ENCODE measurements around the gene DEFB116.
"Not testable (repeated sequence)": the region's sequence is repeated elsewhere in the genome, so short reads cannot be mapped to it uniquely, and the experiment has no call there.

DEFB116 gene, protein sequence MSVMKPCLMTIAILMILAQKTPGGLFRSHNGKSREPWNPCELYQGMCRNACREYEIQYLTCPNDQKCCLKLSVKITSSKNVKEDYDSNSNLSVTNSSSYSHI

GRCh38 chr20:31308535-31309162 is at the start of gene DEFB116:
DEFB116 (minus strand) TSS chr20:31308585; CDS start chr20:31308585, 0 bp downstream.
- DNase-seq, result no peak

DNA sequence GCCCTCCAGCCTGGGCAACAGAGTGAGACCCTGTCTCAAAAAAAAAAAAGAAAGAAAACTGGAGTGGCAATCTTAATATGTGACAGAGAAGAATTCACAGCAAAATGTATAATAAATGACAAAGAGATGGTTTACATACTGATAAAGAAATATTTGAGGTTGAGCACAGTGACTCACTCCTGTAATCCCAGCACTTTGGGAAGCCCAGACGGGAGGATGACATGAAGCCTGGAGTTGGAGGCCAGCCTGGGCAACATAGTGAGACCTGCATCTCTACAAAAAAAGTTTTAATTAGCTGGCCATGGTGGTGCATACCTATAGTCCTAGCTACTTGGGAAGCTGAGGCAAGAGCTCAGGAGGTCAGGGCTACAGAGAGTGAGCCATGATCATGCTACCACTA is 47.6 kb upstream of the DEFB116 start:
- DNase-seq, result no peak

- no peak for DNase-seq
Observed at GRCh38 chr20:31341470-31341869, 33.1 kb upstream of the DEFB116 start.

- DNase-seq, result no peak
Observed at GRCh38 chr20:31330893-31331292, 22.5 kb upstream of the DEFB116 start.

- no peak for DNase-seq
Observed at GRCh38 chr20:31322504-31322903, 14.1 kb upstream of the DEFB116 start.

- DNase-seq, result not testable (repeated sequence)
Observed at GRCh38 chr20:31284964-31285363, 23.4 kb downstream of the DEFB116 start.

GRCh38 chr20:31278178-31278577 is 30.2 kb downstream of the DEFB116 start:
- DNase-seq, result no peak

DNA sequence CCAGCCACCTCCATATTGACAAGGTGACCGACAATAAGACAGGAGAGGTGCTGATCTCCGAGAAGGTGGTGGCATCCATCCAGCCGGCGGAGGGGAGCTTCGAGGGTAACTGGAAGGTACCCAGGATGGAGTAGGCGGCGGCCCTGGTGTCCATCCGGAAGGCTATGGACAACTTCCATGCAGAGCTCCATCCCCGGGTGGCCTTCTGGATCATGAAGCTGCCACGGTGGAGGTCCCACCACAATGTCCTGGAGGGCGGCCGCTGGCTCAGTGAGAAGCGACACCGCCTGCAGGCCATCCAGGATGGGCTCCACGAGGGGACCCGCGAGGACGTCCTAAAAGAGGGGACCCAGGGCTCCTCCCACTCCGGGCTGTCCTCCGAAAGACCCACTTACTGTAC is 33.9 kb downstream of the DEFB116 start:
- DNase-seq, result no peak

GRCh38 chr20:31260326-31260932 is 48.0 kb downstream of the DEFB116 start:
- DNase-seq, result no peak

DNA sequence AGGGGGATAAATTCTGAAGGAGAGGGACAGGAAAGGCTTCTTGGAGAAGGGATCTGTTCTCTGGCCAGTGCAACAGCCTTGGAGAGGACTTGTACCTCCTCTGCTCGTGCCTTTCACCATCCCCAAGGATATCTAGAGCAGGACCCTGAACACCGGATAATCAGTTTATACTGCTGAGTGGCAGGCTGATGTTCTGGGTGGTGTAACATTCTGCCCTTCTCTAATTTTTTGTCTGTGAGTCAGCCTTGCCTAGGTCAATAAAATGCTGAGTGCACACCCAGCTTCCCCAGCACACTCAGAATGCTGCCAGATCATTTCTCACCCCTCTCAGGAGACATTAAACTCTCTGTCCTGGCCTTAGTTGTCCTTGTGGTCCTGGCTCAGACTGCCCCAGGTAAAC is 51.0 kb downstream of the DEFB116 start, which contains the start of gene DEFB115:
Gene DEFB115, plus strand, starts transcription at position 301 of the 400 bp plus-strand sequence. Its CDS starts 0 bp downstream, at position 301.
- no peak for DNase-seq

- DNase-seq, result no peak
Observed at GRCh38 chr20:31256959-31257358, 51.4 kb downstream of the DEFB116 start.
